Dermis lymphatic vessel endothelial cell (primary cell): ENCODE results near the gene OARD1. TPM values are rescaled to one million over a fixed set of nuclear protein-coding genes. Genes with fewer than 3 reads are reported as not detected.

Experiments used
- total RNA-seq: library from RNA; depleted of rRNA; stranded (reverse); fragments of >200 nt; gene quantifications from 2 replicates; pipeline ENCODE4 v1.2.1, GENCODE V29; 2014

Gene OARD1
- 10.1 and 11.3 TPM in 2 replicates for total RNA-seq

GRCh38 chr6:41071923-41072835 is at the start of gene OARD1:
TSS of gene OARD1 (minus strand) at chr6:41072356. CDS start at chr6:41071634, 722 bp downstream.

GRCh38 chr6:41072836-41073202 is 663 bp upstream of the OARD1 start, which contains the start of gene NFYA:
TSS of gene NFYA (plus strand) at chr6:41072974. CDS start at chr6:41079090, 6,116 bp downstream.

GRCh38 chr6:41053041-41053440 is 19.1 kb downstream of the OARD1 start, which contains the start of gene APOBEC2:
TSS of gene APOBEC2 (plus strand) at chr6:41053202. CDS start at chr6:41053348, 146 bp downstream.

GRCh38 chr6:41042226-41043055 is 29.7 kb downstream of the OARD1 start, which contains the start of gene TSPO2:
TSS of gene TSPO2 (plus strand) at chr6:41042467. CDS start at chr6:41042986, 519 bp downstream.

GRCh38 chr6:41039060-41039998 is 32.8 kb downstream of the OARD1 start, which contains the start of gene UNC5CL:
TSS of gene UNC5CL (minus strand) at chr6:41039221. CDS start at chr6:41035074, 4,147 bp downstream.

Other genes starting within 250 kb of the OARD1 start
- 0.09 and 0.11 TPM in 2 replicates for gene UNC5CL, start 33.1 kb downstream of the OARD1 start, total RNA-seq
- not detected in 2 replicates for gene TSPO2, start 29.9 kb downstream of the OARD1 start, total RNA-seq
- not detected in 2 replicates for gene APOBEC2, start 19.2 kb downstream of the OARD1 start, total RNA-seq
- 12.8 and 22.5 TPM in 2 replicates for gene NFYA, start 618 bp upstream of the OARD1 start, total RNA-seq
- not detected in 2 replicates for gene TREML1, start 82.0 kb upstream of the OARD1 start, total RNA-seq
- not detected in 2 replicates for gene TREM2, start 90.8 kb upstream of the OARD1 start, total RNA-seq
- gene TREML2, start 128.8 kb upstream of the OARD1 start, total RNA-seq, result not detected in 2 replicates
- gene TREML4, start 156.0 kb upstream of the OARD1 start, total RNA-seq, result not detected in 2 replicates
- gene TREM1, start 214.3 kb upstream of the OARD1 start, total RNA-seq, result not detected in 2 replicates